PC-9 (cell line): ENCODE data around the gene GXYLT2. TPM values are rescaled to one million over a fixed set of nuclear protein-coding genes. Genes with fewer than 3 reads are reported as not detected.

Experiments
- Bru-seq: library from RNA; stranded (reverse); fragments of 400-500 nt; gene quantifications from one replicate; lab custom pipeline; 2021; lab: Mats Ljungman, UMichigan
- BruChase-seq, 2 experiments: library from RNA; stranded (reverse); fragments of 400-500 nt; gene quantifications; one replicate each; lab custom pipeline; 2021; lab: Mats Ljungman, UMichigan
- BruUV-seq: library from RNA; stranded (reverse); fragments of 400-500 nt; replicated peaks from 2 replicates; lab custom pipeline; 2021; lab: Mats Ljungman, UMichigan
- CTCF ChIA-PET: fragments of 300-600 bp; sonication (Branson Sonifier 250); formaldehyde crosslinking; loops from one replicate; lab custom pipeline; 2022; ENCODE audit warnings: antibody characterized with exemption; lab: Charles Lee
- POLR2A ChIA-PET: fragments of 300-600 bp; sonication (Branson Sonifier 250); formaldehyde crosslinking; loops from one replicate; lab custom pipeline; 2022; ENCODE audit warnings: antibody characterized with exemption; ENCODE audit not compliant: unreplicated experiment; lab: Charles Lee
- DNase-seq, 2 experiments: peaks; one replicate each; pipeline versions ENCODE4 v3.0.0 to v3.0.0-alpha.2; 2015 to 2022; ENCODE audit warnings: mixed read lengths in 1 of 2
- H2AFZ ChIP-seq: fragments of 200-600 bp; sonication (generic); 2 replicates; pipeline ENCODE4 v1.8.1; 2017; ENCODE audit warnings: antibody characterized with exemption
- H3F3A ChIP-seq: fragments of 200-600 bp; sonication (generic); 2 replicates; pipeline ENCODE4 v1.8.1; 2017; ENCODE audit warnings: antibody characterized with exemption, mild to moderate bottlenecking, low read depth; ENCODE audit not compliant: insufficient read depth
- H3K27ac ChIP-seq: fragments of 200-600 bp; sonication (generic); 2 replicates; pipeline ENCODE4 v1.6.1; 2016; ENCODE audit warnings: mixed run types
- H3K27me3 ChIP-seq: fragments of 200-600 bp; sonication (generic); 2 replicates; pipeline ENCODE4 v1.6.1; 2016; ENCODE audit warnings: low read depth, mixed run types; ENCODE audit not compliant: insufficient read depth
- H3K36me3 ChIP-seq: fragments of 200-600 bp; sonication (generic); 2 replicates; pipeline ENCODE4 v1.6.1; 2016; ENCODE audit warnings: low read depth, mixed run types
- H3K4me1 ChIP-seq: fragments of 200-600 bp; sonication (generic); replicated peaks from 2 replicates; pipeline ENCODE4 v1.6.1; 2016; ENCODE audit warnings: mixed run types; ENCODE audit not compliant: insufficient read depth
- H3K4me2 ChIP-seq: fragments of 200-600 bp; sonication (generic); 2 replicates; pipeline ENCODE4 v1.6.1; 2017; ENCODE audit warnings: mixed run types
- H3K4me3 ChIP-seq: fragments of 200-600 bp; sonication (generic); 2 replicates; pipeline ENCODE4 v1.6.1; 2016; ENCODE audit warnings: mixed run types
- H3K79me2 ChIP-seq: fragments of 200-600 bp; sonication (generic); 2 replicates; pipeline ENCODE4 v1.6.1; 2017; ENCODE audit warnings: low read depth, mixed run types
- H3K9me2 ChIP-seq: fragments of 200-600 bp; sonication (generic); 2 replicates; pipeline ENCODE4 v1.8.1; 2017; ENCODE audit warnings: mild to moderate bottlenecking; ENCODE audit not compliant: insufficient read depth
- H3K9me3 ChIP-seq: fragments of 200-600 bp; sonication (generic); 2 replicates; pipeline ENCODE4 v1.8.1; 2016; ENCODE audit warnings: low read depth; ENCODE audit not compliant: insufficient read depth
- H4K20me1 ChIP-seq: fragments of 200-600 bp; sonication (generic); 2 replicates; pipeline ENCODE4 v1.8.1; 2017; ENCODE audit not compliant: insufficient read depth
- EZH2 ChIP-seq: fragments of 200-600 bp; sonication (generic); IDR thresholded peaks from 2 replicates; pipeline ENCODE4 v1.8.0; 2017; ENCODE audit warnings: antibody characterized with exemption, low read depth
- intact Hi-C: fragments of 100-400 bp; cut with micrococcal nuclease; formaldehyde crosslinking; loops from one replicate; pipeline ENCODE4 v1.10.0; 2022; ENCODE audit not compliant: unreplicated experiment
- long read RNA-seq: library from polyadenylated mRNA; stranded (forward); transcript quantifications from one replicate; pipeline ENCODE4 v2.0.0, GENCODE V29; 2022
- total RNA-seq: library from RNA; stranded (reverse); gene quantifications from 2 replicates; pipeline ENCODE4 v1.2.3, GENCODE V29; 2021
- TF ChIP-seq, protein P1 (sequence below): fragments of 200-600 bp; sonication (generic); conservative IDR thresholded peaks from 2 replicates; pipeline ENCODE4 v1.6.1; 2017; ENCODE audit warnings: mixed run types, antibody characterized with exemption, mild to moderate bottlenecking, moderate library complexity

The GXYLT2 gene, protein sequence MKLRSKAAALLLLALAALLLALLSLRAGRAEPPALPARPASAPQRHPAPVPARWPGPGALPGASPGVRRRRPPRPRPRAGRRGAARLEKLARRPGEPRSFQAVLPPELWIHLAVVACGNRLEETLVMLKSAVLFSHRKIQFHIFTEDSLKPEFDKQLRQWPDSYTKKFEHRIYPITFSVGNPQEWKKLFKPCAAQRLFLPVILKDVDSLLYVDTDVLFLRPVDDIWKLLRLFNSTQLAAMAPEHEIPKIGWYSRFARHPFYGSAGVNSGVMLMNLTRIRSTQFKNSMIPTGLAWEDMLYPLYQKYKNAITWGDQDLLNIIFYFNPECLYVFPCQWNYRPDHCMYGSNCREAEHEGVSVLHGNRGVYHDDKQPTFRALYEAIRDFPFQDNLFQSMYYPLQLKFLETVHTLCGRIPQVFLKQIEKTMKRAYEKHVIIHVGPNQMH
- total RNA-seq (1.7 and 2.9 TPM in 2 replicates), Bru-seq, nascent RNA (percentile 34 among the genes with signal in this experiment), BruChase-seq, experiment 1, labeled RNA remaining after a 2-hour chase (percentile 31 among the genes with signal in this experiment), BruChase-seq, experiment 2, labeled RNA remaining after a 6-hour chase (percentile 29 among the genes with signal in this experiment)
- long read RNA-seq, partial matches to known transcripts = 0 of 1 reads
- long read RNA-seq, other reads (novel, unspliced or antisense) = 1 of 1 reads

DNA sequence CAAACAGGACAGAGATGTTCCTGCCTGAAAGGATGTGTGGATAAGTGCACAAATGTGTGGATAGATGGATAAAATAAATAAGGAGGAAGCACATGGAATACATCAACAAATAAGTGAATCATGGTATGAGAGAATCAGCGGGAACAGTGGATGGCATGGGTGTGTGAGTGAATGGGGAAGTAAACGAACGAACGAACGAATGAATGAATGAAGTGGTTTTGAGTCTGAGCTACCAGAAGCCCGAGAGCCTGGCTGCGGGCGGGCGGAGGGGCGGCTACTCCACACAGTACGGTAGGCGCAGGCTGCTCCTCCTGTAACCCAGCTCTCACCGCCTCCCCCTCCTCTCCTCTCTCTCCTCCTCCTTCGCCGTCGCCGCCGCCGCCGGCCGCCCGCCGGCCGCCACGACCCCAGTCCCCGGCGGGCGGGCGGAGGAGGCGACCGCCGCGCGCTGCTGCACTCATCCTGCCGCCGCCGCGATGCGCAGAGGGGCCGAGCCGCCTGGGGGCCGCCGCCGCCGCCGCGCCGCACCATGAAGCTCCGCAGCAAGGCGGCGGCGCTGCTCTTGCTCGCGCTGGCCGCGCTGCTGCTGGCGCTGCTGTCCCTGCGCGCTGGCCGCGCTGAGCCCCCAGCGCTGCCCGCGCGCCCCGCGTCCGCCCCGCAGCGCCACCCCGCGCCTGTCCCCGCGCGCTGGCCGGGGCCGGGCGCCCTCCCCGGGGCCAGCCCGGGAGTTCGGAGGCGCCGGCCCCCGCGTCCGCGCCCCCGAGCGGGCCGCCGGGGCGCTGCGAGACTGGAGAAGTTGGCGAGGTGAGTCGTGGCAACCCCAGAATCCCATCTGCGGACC is at the start of gene GXYLT2:
TSS of gene GXYLT2 (plus strand) at position 342 of the 841 bp plus-strand sequence. CDS start at position 530, 188 bp downstream.
- H3K27me3 ChIP-seq = no peaks in the 10 kb centered on the region

DNA sequence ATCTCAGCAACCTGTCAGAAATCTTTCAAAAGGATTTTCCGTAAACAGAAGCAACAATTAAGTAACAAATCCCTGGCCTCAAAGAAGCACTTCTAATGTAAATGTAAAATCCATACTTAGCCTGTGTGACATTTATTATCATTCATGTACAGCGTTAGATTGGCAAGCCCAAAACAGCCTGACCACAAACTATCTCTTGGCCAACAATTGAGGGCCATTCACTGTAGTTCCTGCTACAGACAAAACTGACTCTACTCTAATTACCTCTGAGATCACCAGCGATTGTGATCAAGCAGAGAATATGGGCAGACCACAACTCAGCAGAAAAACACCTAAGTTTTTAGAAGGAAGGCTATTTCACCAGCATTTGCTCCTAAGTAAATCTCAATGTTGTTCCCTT is 48.8 kb upstream of the GXYLT2 start:
- ChIA-PET CTCF (no interaction called here), POLR2A (no interaction called here)
- no peak overlapping the region for H3K4me2 ChIP-seq
- H2AFZ ChIP-seq = no peak overlapping the region
- H3K4me3 ChIP-seq = no peak overlapping the region
- H3K79me2 ChIP-seq = no peaks in the 10 kb centered on the region
- TF ChIP-seq, protein P1, sequence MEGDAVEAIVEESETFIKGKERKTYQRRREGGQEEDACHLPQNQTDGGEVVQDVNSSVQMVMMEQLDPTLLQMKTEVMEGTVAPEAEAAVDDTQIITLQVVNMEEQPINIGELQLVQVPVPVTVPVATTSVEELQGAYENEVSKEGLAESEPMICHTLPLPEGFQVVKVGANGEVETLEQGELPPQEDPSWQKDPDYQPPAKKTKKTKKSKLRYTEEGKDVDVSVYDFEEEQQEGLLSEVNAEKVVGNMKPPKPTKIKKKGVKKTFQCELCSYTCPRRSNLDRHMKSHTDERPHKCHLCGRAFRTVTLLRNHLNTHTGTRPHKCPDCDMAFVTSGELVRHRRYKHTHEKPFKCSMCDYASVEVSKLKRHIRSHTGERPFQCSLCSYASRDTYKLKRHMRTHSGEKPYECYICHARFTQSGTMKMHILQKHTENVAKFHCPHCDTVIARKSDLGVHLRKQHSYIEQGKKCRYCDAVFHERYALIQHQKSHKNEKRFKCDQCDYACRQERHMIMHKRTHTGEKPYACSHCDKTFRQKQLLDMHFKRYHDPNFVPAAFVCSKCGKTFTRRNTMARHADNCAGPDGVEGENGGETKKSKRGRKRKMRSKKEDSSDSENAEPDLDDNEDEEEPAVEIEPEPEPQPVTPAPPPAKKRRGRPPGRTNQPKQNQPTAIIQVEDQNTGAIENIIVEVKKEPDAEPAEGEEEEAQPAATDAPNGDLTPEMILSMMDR = no peak
- no peak for TF ChIP-seq EZH2
- intact Hi-C loops = no loop called here
- H3F3A ChIP-seq = no peaks in the 10 kb centered on the region
- no peaks in the 10 kb centered on the region for H3K36me3 ChIP-seq
- H3K27ac ChIP-seq = no peak overlapping the region
- no peaks in the 10 kb centered on the region for H3K4me1 ChIP-seq
- H4K20me1 ChIP-seq = no peaks in the 10 kb centered on the region
- BruUV-seq = no TSS peak
- no peaks in the 10 kb centered on the region for H3K9me2 ChIP-seq
- no peaks in the 10 kb centered on the region for H3K27me3 ChIP-seq
- DNase-seq = no peak
- no peaks in the 10 kb centered on the region for H3K9me3 ChIP-seq

More for the DNA sequence above, at the start of gene GXYLT2:
- Histone ChIP-seq H3K9me3 (no peaks in the 10 kb centered on the region), H3K9me2 (no peaks in the 10 kb centered on the region), H3K4me2 (peak within 1 kb of the TSS; percentile 98), H3K4me3 (peak within 1 kb of the TSS; percentile 68), H3K4me1 (peaks cover 37% of the 10 kb centered on the region), H2AFZ (peak within 1 kb of the TSS; percentile 81), H4K20me1 (no peaks in the 10 kb centered on the region), H3K36me3 (no peaks in the 10 kb centered on the region), H3F3A (peaks cover 26% of the 10 kb centered on the region), H3K27ac (no peak within 1 kb of the TSS), H3K79me2 (no peaks in the 10 kb centered on the region)
- peak in 1 of 2 experiments; percentile 44 for DNase-seq
- POLR2A ChIA-PET = no interaction called here
- CTCF ChIA-PET = interaction anchor here (0.5 to 0.7 kb wide), 2 partner anchors 34 to 1826 kb away, joined by 3 to 17 read pairs; no protein-coding TSS in a partner anchor
- intact Hi-C loops = loop anchor here (5.0 kb wide), 1 partner anchor 41 kb away; the partner anchor contains the start of gene SHQ1
- BruUV-seq = no TSS peak
- TF ChIP-seq EZH2 = no peak
- TF ChIP-seq, protein P1 = no peak
